Measurements from ENCODE around the gene LRRC8D.

LRRC8D gene

GRCh38 chr1:89934461-89934860, 113.6 kb downstream of the LRRC8D start:
- no peak for DNase-seq (ENCODE audit: insufficient read length, low spot score)
- no peak for FAIRE-seq

GRCh38 chr1:89935235-89935634, 114.4 kb downstream of the LRRC8D start:
- no peak for DNase-seq (ENCODE audit: insufficient read length, low spot score)
- no peak for FAIRE-seq

- FAIRE-seq (no peak), DNase-seq (ENCODE audit: insufficient read length, low spot score) (no peak)
These were observed 115.9 kb downstream of the LRRC8D start for GRCh38 chr1:89936694-89937093.

GRCh38 chr1:89938171-89939055, 117.6 kb downstream of the LRRC8D start:
- FAIRE-seq, result no peak
- DNase-seq (ENCODE audit: insufficient read length, low spot score), result no peak

GRCh38 chr1:89939059-89939570, 118.3 kb downstream of the LRRC8D start:
- FAIRE-seq (no peak), DNase-seq (ENCODE audit: insufficient read length, low spot score) (no peak)

GRCh38 chr1:89939693-89940438, 119.0 kb downstream of the LRRC8D start:
- no peak for FAIRE-seq
- DNase-seq (ENCODE audit: insufficient read length, low spot score), result no peak

GRCh38 chr1:89941110-89941766, 120.4 kb downstream of the LRRC8D start:
- DNase-seq (ENCODE audit: insufficient read length, low spot score), result no peak
- FAIRE-seq, result no peak

GRCh38 chr1:89942014-89942413, 121.2 kb downstream of the LRRC8D start:
- no peak for FAIRE-seq

GRCh38 chr1:89942825-89943658, 122.2 kb downstream of the LRRC8D start:
- FAIRE-seq (no peak), DNase-seq (ENCODE audit: insufficient read length, low spot score) (no peak)

More at GRCh38 chr1:89942014-89942413, 121.2 kb downstream of the LRRC8D start:
- DNase-seq (ENCODE audit: insufficient read length, low spot score), result no peak

- DNase-seq (ENCODE audit: insufficient read length, low spot score) (no peak), FAIRE-seq (no peak)
These were observed 123.3 kb downstream of the LRRC8D start for GRCh38 chr1:89943846-89944781.

GRCh38 chr1:89945852-89946476, 125.1 kb downstream of the LRRC8D start:
- no peak for FAIRE-seq

GRCh38 chr1:89946532-89946931, 125.7 kb downstream of the LRRC8D start:
- no peak for FAIRE-seq
- no peak for DNase-seq (ENCODE audit: insufficient read length, low spot score)

More at GRCh38 chr1:89945852-89946476, 125.1 kb downstream of the LRRC8D start:
- no peak for DNase-seq (ENCODE audit: insufficient read length, low spot score)

- FAIRE-seq, result no peak
These were observed 128.0 kb downstream of the LRRC8D start for GRCh38 chr1:89948722-89949345.

GRCh38 chr1:89949991-89950624, 129.3 kb downstream of the LRRC8D start:
- FAIRE-seq, result no peak
- no peak for DNase-seq (ENCODE audit: insufficient read length, low spot score)

More at GRCh38 chr1:89948722-89949345, 128.0 kb downstream of the LRRC8D start:
- DNase-seq (ENCODE audit: insufficient read length, low spot score), result no peak

GRCh38 chr1:89950703-89951102, 129.9 kb downstream of the LRRC8D start:
- no peak for DNase-seq (ENCODE audit: insufficient read length, low spot score)
- no peak for FAIRE-seq

- FAIRE-seq (no peak), DNase-seq (ENCODE audit: insufficient read length, low spot score) (no peak)
These were observed 131.2 kb downstream of the LRRC8D start for GRCh38 chr1:89951766-89952604.
